Uterus (tissue), 4 donors: ENCODE measurements around the gene CHRDL2. TPM values are rescaled to one million over a fixed set of nuclear protein-coding genes. Genes with fewer than 3 reads are reported as not detected.
"Not testable (repeated sequence)": the region's sequence is repeated elsewhere in the genome, so short reads cannot be mapped to it uniquely, and the experiment has no call there.

Source experiments
- DNase-seq, 2 donors: peaks; one replicate each; pipeline ENCODE4 v3.0.0-alpha.2; 2019 to 2020
- H3K27ac ChIP-seq, 2 donors: fragments of 200-600 bp; sonication (generic); 1 replicate in 1 of 2; 2 replicates in 1 of 2; pipeline ENCODE4 v1.5.1; 2016 to 2018
- H3K27me3 ChIP-seq, 2 donors: fragments of 200-600 bp; sonication (generic); one replicate each; pipeline ENCODE4 v1.5.1; 2018 to 2019; ENCODE audit warnings: control low read depth in 1 of 2
- H3K36me3 ChIP-seq, 2 donors: fragments of 200-600 bp; sonication (generic); one replicate each; pipeline ENCODE4 v1.5.1; 2019; ENCODE audit warnings: control low read depth in 1 of 2
- H3K4me1 ChIP-seq, 2 donors: fragments of 200-600 bp; sonication (generic); one replicate each; pipeline ENCODE4 v1.5.1; 2018 to 2019; ENCODE audit warnings: control low read depth in 1 of 2
- H3K4me3 ChIP-seq, 2 donors: fragments of 200-600 bp; sonication (generic); 1 replicate in 1 of 2; 2 replicates in 1 of 2; pipeline ENCODE4 v1.5.1; 2018 to 2019; ENCODE audit warnings: mild to moderate bottlenecking in 1 of 2
- H3K9me3 ChIP-seq, 2 donors: fragments of 200-600 bp; sonication (generic); one replicate each; pipeline ENCODE4 v1.5.1; 2019; ENCODE audit warnings: control low read depth in 1 of 2
- CTCF ChIP-seq, 4 experiments: fragments of 200-600 bp in 2 of 4; fragments of 450-650 bp in 2 of 4; sonication (generic) in 2 of 4; IDR thresholded peaks; one replicate each; pipeline ENCODE4 v1.5.1; 2016 to 2019; ENCODE audit warnings: antibody characterized with exemption in 4 of 4, mild to moderate bottlenecking in 2 of 4, moderate library complexity in 1 of 4
- POLR2A ChIP-seq, 2 donors: fragments of 450-650 bp; IDR thresholded peaks; one replicate each; pipeline ENCODE4 v1.6.1; 2016; ENCODE audit warnings: antibody characterized with exemption in 2 of 2, mild to moderate bottlenecking in 1 of 2, moderate library complexity in 1 of 2
- intact Hi-C: fragments of 100-400 bp; cut with DNase I; formaldehyde crosslinking; loops from one replicate; pipeline ENCODE4 v1.15.1; 2023; ENCODE audit warnings: low total_unique reads
- total RNA-seq, 4 donors: library from RNA; depleted of rRNA in 3 of 4; stranded (reverse); fragments of >200 nt in 3 of 4; gene quantifications; one replicate each; pipeline versions ENCODE4 v1.1.0 to v1.2.4, GENCODE V29; 2014 to 2023
- donor health status: DM: yes; HTN: yes; CAD: no.

Gene CHRDL2
- total RNA-seq, 4 donors from 2014 or later, result 0.41 to 115 (median 2.9) TPM

GRCh38 chr11:74662487-74663103 is 68.6 kb downstream of the CHRDL2 start:
- no peak for DNase-seq
- H3K9me3 ChIP-seq, result no peaks in the 10 kb centered on the region
- intact Hi-C loops, result no loop called here
- no peak overlapping the region for H3K27ac ChIP-seq
- TF ChIP-seq CTCF (IDR thresholded peaks at IDR 0.05), result no peak
- H3K27me3 ChIP-seq, result no peaks in the 10 kb centered on the region
- H3K4me3 ChIP-seq, result no peak overlapping the region
- H3K36me3 ChIP-seq, result no peaks in the 10 kb centered on the region
- no peaks in the 10 kb centered on the region for H3K4me1 ChIP-seq

GRCh38 chr11:74659124-74659523 is 72.1 kb downstream of the CHRDL2 start:
- H3K27me3 ChIP-seq, intact Hi-C loops, DNase-seq, H3K4me1 ChIP-seq, H3K4me3 ChIP-seq, H3K27ac ChIP-seq, H3K9me3 ChIP-seq, H3K36me3 ChIP-seq: not testable (repeated sequence)

- no peaks in the 10 kb centered on the region for H3K36me3 ChIP-seq
- H3K9me3 ChIP-seq, result no peaks in the 10 kb centered on the region
- TF ChIP-seq POLR2A (IDR thresholded peaks at IDR 0.05) (no peak), CTCF (IDR thresholded peaks at IDR 0.05) (no peak)
- no peak for DNase-seq
- no peaks in the 10 kb centered on the region for H3K4me1 ChIP-seq
- intact Hi-C loops, result no loop called here
- H3K27ac ChIP-seq, result peak overlapping the region; percentile 71 to 72
- no peaks in the 10 kb centered on the region for H3K27me3 ChIP-seq
- no peak overlapping the region for H3K4me3 ChIP-seq
Observed at GRCh38 chr11:74654976-74655375, 76.2 kb downstream of the CHRDL2 start.

- H3K4me3 ChIP-seq, result no peak overlapping the region
- no peak overlapping the region for H3K27ac ChIP-seq
- H3K27me3 ChIP-seq, result no peaks in the 10 kb centered on the region
- no peak for DNase-seq
- intact Hi-C loops, result no loop called here
- no peaks in the 10 kb centered on the region for H3K4me1 ChIP-seq
- H3K36me3 ChIP-seq, result no peaks in the 10 kb centered on the region
- H3K9me3 ChIP-seq, result no peaks in the 10 kb centered on the region
- TF ChIP-seq CTCF (IDR thresholded peaks at IDR 0.05) (no peak), POLR2A (IDR thresholded peaks at IDR 0.05) (no peak)
Observed at GRCh38 chr11:74650498-74650897, 80.7 kb downstream of the CHRDL2 start.

- H3K27me3 ChIP-seq, result no peaks in the 10 kb centered on the region
- H3K36me3 ChIP-seq, result no peaks in the 10 kb centered on the region
- H3K4me3 ChIP-seq, result no peak overlapping the region
- no peaks in the 10 kb centered on the region for H3K4me1 ChIP-seq
- H3K27ac ChIP-seq, result no peak overlapping the region
- intact Hi-C loops, result no loop called here
- no peak for DNase-seq
- H3K9me3 ChIP-seq, result no peaks in the 10 kb centered on the region
- TF ChIP-seq POLR2A (IDR thresholded peaks at IDR 0.05) (no peak), CTCF (IDR thresholded peaks at IDR 0.05) (no peak)
Observed at GRCh38 chr11:74648894-74649293, 82.3 kb downstream of the CHRDL2 start.

GRCh38 chr11:74647831-74648230 is 83.4 kb downstream of the CHRDL2 start:
- Histone ChIP-seq H3K4me3 (no peak overlapping the region), H3K36me3 (no peaks in the 10 kb centered on the region), H3K27me3 (no peaks in the 10 kb centered on the region), H3K4me1 (no peaks in the 10 kb centered on the region), H3K9me3 (no peaks in the 10 kb centered on the region), H3K27ac (no peak overlapping the region)
- DNase-seq, result no peak
- TF ChIP-seq CTCF (IDR thresholded peaks at IDR 0.05) (no peak), POLR2A (IDR thresholded peaks at IDR 0.05) (no peak)
- intact Hi-C loops, result no loop called here
